GM23338 (cell line): ENCODE results near the gene SND1. TPM values are rescaled to one million over a fixed set of nuclear protein-coding genes. Genes with fewer than 3 reads are reported as not detected.

Experiments used
- ATAC-seq: fragments of 200-7000 bp; cut with Tn5 transposase; 3 replicates; pipeline ENCODE4 v1.9.1; 2020
- DNase-seq: peaks from one replicate; pipeline ENCODE4 v3.0.0-alpha.2; 2015; ENCODE audit warnings: low spot score
- H2AFZ ChIP-seq: fragments of 200-600 bp; sonication (generic); 2 replicates; pipeline ENCODE4 v1.8.0; 2016; ENCODE audit warnings: antibody characterized with exemption, mild to moderate bottlenecking, moderate library complexity
- H3F3A ChIP-seq: fragments of 200-600 bp; sonication (generic); replicated peaks from 2 replicates; pipeline ENCODE4 v1.8.0; 2017; ENCODE audit warnings: antibody characterized with exemption, mixed run types, low read depth
- H3K27ac ChIP-seq: fragments of 200-600 bp; sonication (generic); 2 replicates; pipeline ENCODE4 v1.6.1; 2016; ENCODE audit warnings: low read depth
- H3K27me3 ChIP-seq: fragments of 200-600 bp; sonication (generic); 2 replicates; pipeline ENCODE4 v1.8.0; 2016; ENCODE audit warnings: mild to moderate bottlenecking, mixed run types, moderate library complexity; ENCODE audit not compliant: insufficient read depth
- H3K36me3 ChIP-seq: fragments of 200-600 bp; sonication (generic); 2 replicates; pipeline ENCODE4 v1.8.0; 2016; ENCODE audit warnings: mild to moderate bottlenecking; ENCODE audit not compliant: insufficient read depth
- H3K4me1 ChIP-seq: fragments of 200-600 bp; sonication (generic); 2 replicates; pipeline ENCODE4 v1.8.0; 2016; ENCODE audit warnings: mild to moderate bottlenecking, moderate library complexity; ENCODE audit not compliant: insufficient read depth
- H3K4me2 ChIP-seq: fragments of 200-600 bp; sonication (generic); 2 replicates; pipeline ENCODE4 v1.7.1; 2017; ENCODE audit warnings: mixed run types
- H3K4me3 ChIP-seq: fragments of 200-600 bp; sonication (generic); 2 replicates; pipeline ENCODE4 v1.6.1; 2016; ENCODE audit warnings: mixed run types
- H3K79me2 ChIP-seq: fragments of 200-600 bp; sonication (generic); replicated peaks from 2 replicates; pipeline ENCODE4 v1.8.0; 2017; ENCODE audit warnings: mild to moderate bottlenecking; ENCODE audit not compliant: insufficient read depth
- H3K9me2 ChIP-seq: fragments of 200-600 bp; sonication (generic); 2 replicates; pipeline ENCODE4 v1.8.0; 2017; ENCODE audit not compliant: insufficient read depth
- H4K20me1 ChIP-seq: fragments of 200-600 bp; sonication (generic); replicated peaks from 2 replicates; pipeline ENCODE4 v1.8.0; 2017; ENCODE audit warnings: mild to moderate bottlenecking; ENCODE audit not compliant: insufficient read depth
- H3K27ac Mint-ChIP-seq: 2 replicates; pipeline ENCODE4 v1.8.0; 2020; ENCODE audit warnings: inconsistent platforms, mild to moderate bottlenecking, moderate library complexity, mixed read lengths
- H3K27me3 Mint-ChIP-seq: 3 replicates; pipeline ENCODE4 v1.8.0; 2022; ENCODE audit warnings: low read depth, mild to moderate bottlenecking, moderate library complexity, mixed read lengths, inconsistent platforms; ENCODE audit not compliant: insufficient read depth, poor library complexity
- H3K36me3 Mint-ChIP-seq: 3 replicates; pipeline ENCODE4 v1.8.0; 2021; ENCODE audit warnings: low read depth, mild to moderate bottlenecking, inconsistent platforms, moderate library complexity, mixed read lengths
- H3K4me1 Mint-ChIP-seq: 3 replicates; pipeline ENCODE4 v1.8.0; 2020; ENCODE audit warnings: mild to moderate bottlenecking, inconsistent platforms, mixed read lengths
- H3K4me3 Mint-ChIP-seq: 3 replicates; pipeline ENCODE4 v1.8.0; 2021; ENCODE audit warnings: moderate library complexity, mild to moderate bottlenecking, inconsistent platforms, mixed read lengths
- H3K9me3 Mint-ChIP-seq: 3 replicates; pipeline ENCODE4 v1.8.0; 2020; ENCODE audit warnings: moderate library complexity, mild to moderate bottlenecking, inconsistent platforms, mixed read lengths
- CREB1 ChIP-seq: fragments of 250-450 bp; sonication (Bioruptor Pico); IDR thresholded peaks from 2 replicates; pipeline ENCODE4 v1.5.0; 2020; ENCODE audit warnings: low read depth, mild to moderate bottlenecking, moderate library complexity
- EZH2 ChIP-seq: fragments of 200-600 bp; sonication (generic); IDR thresholded peaks from one replicate; pipeline ENCODE4 v1.8.0; 2017; ENCODE audit warnings: antibody characterized with exemption, mild to moderate bottlenecking, low read depth; ENCODE audit not compliant: unreplicated experiment
- JUNB ChIP-seq: IDR thresholded peaks from one replicate; pipeline ENCODE4 v1.6.1; 2016; ENCODE audit warnings: antibody characterized with exemption; ENCODE audit not compliant: unreplicated experiment
- NANOG ChIP-seq: IDR thresholded peaks from 2 replicates; pipeline ENCODE4 v1.6.1; 2016; ENCODE audit warnings: antibody characterized with exemption, borderline replicate concordance
- POLR2AphosphoS5 ChIP-seq: IDR thresholded peaks from 2 replicates; pipeline ENCODE4 v1.6.1; 2016; ENCODE audit warnings: antibody characterized with exemption, low read depth
- STAT1 ChIP-seq: IDR thresholded peaks from one replicate; pipeline ENCODE4 v1.6.1; 2016; ENCODE audit warnings: antibody characterized with exemption; ENCODE audit not compliant: unreplicated experiment
- ZNF114 ChIP-seq: fragments of 250-450 bp; sonication (Bioruptor Pico); IDR thresholded peaks from 2 replicates; pipeline ENCODE4 v1.5.0; 2020; ENCODE audit warnings: mild to moderate bottlenecking, moderate library complexity
- ZNF331 ChIP-seq: fragments of 250-450 bp; sonication (Bioruptor Pico); IDR thresholded peaks from 2 replicates; pipeline ENCODE4 v1.5.0; 2020; ENCODE audit warnings: low read depth, mild to moderate bottlenecking, moderate library complexity
- polyA plus RNA-seq: library from polyadenylated mRNA; unstranded; fragments of >200 nt; fragmentation: Nextera tagmentation; extraction: Ambion mirVana; gene quantifications from 2 replicates; pipeline ENCODE4 v1.2.1, GENCODE V29; 2016
- total RNA-seq: library from RNA; depleted of rRNA; stranded (reverse); fragments of >200 nt; shearing (Covaris generic); gene quantifications from 2 replicates; pipeline ENCODE4 v1.2.3, GENCODE V29; 2014
- TF ChIP-seq, protein P1 (sequence below), 2 experiments: fragments of 200-600 bp in 1 of 2; sonication (generic) in 1 of 2; conservative IDR thresholded peaks; 2 replicates each; pipeline versions ENCODE4 v1.5.1 to v1.6.1; 2016 to 2017; ENCODE audit warnings: antibody characterized with exemption in 2 of 2, low read depth in 2 of 2, mild to moderate bottlenecking in 2 of 2, moderate library complexity in 1 of 2
- TF ChIP-seq, protein P2 (sequence below): IDR thresholded peaks from one replicate; pipeline ENCODE4 v1.6.1; 2018; ENCODE audit warnings: antibody characterized with exemption; ENCODE audit not compliant: unreplicated experiment
- TF ChIP-seq, protein P3 (sequence below): IDR thresholded peaks from 2 replicates; pipeline ENCODE4 v1.6.1; 2016; ENCODE audit warnings: antibody characterized with exemption

Gene SND1
- total and polyA plus RNA-seq, 2 experiments from 2014 or later, result 107 to 254 TPM

DNA sequence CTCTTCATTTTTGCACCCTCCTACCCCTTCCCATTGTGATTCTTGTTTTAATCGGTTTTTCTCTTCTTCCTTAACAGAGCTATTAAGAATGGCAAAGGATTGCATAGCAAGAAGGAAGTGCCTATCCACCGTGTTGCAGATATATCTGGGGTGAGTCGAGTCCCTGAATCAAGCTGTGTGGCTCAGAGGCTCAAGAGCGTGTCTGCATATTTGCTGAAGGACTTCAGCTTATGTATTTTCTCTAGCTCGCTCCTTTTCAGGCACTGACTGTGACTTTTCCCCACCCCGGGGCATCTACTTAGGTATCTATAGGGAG lies 252.6 kb downstream of the SND1 start:
- no peaks in the 10 kb centered on the region for H3K9me3 Mint-ChIP-seq
- Histone ChIP-seq H4K20me1 (peaks cover 30% of the 10 kb centered on the region), H3K4me2 (peak overlapping the region; percentile 68), H3K79me2 (peaks cover 57% of the 10 kb centered on the region), H3K9me2 (no peaks in the 10 kb centered on the region), H3K4me3 (peak overlapping the region; percentile 32), H2AFZ (no peak overlapping the region), H3K27me3 (no peaks in the 10 kb centered on the region), H3K27ac (peak overlapping the region; percentile 67), H3K36me3 (peaks cover 6% of the 10 kb centered on the region), H3K4me1 (peaks cover 60% of the 10 kb centered on the region), H3F3A (peaks cover 18% of the 10 kb centered on the region)
- TF ChIP-seq NANOG, result no peak
- TF ChIP-seq, protein P1, sequence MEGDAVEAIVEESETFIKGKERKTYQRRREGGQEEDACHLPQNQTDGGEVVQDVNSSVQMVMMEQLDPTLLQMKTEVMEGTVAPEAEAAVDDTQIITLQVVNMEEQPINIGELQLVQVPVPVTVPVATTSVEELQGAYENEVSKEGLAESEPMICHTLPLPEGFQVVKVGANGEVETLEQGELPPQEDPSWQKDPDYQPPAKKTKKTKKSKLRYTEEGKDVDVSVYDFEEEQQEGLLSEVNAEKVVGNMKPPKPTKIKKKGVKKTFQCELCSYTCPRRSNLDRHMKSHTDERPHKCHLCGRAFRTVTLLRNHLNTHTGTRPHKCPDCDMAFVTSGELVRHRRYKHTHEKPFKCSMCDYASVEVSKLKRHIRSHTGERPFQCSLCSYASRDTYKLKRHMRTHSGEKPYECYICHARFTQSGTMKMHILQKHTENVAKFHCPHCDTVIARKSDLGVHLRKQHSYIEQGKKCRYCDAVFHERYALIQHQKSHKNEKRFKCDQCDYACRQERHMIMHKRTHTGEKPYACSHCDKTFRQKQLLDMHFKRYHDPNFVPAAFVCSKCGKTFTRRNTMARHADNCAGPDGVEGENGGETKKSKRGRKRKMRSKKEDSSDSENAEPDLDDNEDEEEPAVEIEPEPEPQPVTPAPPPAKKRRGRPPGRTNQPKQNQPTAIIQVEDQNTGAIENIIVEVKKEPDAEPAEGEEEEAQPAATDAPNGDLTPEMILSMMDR (conservative IDR thresholded peaks at IDR 0.05; ENCODE audit: low read depth in 2 of 2), result no peak
- TF ChIP-seq JUNB, result no peak
- no peak for TF ChIP-seq CREB1 (CRISPR knock-in tag)
- TF ChIP-seq EZH2, result no peak
- TF ChIP-seq, protein P2, sequence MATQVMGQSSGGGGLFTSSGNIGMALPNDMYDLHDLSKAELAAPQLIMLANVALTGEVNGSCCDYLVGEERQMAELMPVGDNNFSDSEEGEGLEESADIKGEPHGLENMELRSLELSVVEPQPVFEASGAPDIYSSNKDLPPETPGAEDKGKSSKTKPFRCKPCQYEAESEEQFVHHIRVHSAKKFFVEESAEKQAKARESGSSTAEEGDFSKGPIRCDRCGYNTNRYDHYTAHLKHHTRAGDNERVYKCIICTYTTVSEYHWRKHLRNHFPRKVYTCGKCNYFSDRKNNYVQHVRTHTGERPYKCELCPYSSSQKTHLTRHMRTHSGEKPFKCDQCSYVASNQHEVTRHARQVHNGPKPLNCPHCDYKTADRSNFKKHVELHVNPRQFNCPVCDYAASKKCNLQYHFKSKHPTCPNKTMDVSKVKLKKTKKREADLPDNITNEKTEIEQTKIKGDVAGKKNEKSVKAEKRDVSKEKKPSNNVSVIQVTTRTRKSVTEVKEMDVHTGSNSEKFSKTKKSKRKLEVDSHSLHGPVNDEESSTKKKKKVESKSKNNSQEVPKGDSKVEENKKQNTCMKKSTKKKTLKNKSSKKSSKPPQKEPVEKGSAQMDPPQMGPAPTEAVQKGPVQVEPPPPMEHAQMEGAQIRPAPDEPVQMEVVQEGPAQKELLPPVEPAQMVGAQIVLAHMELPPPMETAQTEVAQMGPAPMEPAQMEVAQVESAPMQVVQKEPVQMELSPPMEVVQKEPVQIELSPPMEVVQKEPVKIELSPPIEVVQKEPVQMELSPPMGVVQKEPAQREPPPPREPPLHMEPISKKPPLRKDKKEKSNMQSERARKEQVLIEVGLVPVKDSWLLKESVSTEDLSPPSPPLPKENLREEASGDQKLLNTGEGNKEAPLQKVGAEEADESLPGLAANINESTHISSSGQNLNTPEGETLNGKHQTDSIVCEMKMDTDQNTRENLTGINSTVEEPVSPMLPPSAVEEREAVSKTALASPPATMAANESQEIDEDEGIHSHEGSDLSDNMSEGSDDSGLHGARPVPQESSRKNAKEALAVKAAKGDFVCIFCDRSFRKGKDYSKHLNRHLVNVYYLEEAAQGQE, result no peak
- TF ChIP-seq ZNF114, result no peak
- TF ChIP-seq ZNF331 (CRISPR knock-in tag), result no peak
- TF ChIP-seq, protein P3, sequence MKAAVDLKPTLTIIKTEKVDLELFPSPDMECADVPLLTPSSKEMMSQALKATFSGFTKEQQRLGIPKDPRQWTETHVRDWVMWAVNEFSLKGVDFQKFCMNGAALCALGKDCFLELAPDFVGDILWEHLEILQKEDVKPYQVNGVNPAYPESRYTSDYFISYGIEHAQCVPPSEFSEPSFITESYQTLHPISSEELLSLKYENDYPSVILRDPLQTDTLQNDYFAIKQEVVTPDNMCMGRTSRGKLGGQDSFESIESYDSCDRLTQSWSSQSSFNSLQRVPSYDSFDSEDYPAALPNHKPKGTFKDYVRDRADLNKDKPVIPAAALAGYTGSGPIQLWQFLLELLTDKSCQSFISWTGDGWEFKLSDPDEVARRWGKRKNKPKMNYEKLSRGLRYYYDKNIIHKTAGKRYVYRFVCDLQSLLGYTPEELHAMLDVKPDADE, result no peak
- TF ChIP-seq POLR2AphosphoS5, result no peak
- H3K4me1 Mint-ChIP-seq, result peaks cover 60% of the 10 kb centered on the region
- no peak overlapping the region for H3K4me3 Mint-ChIP-seq
- peaks cover 4% of the 10 kb centered on the region; the same call in 2 of the 3 replicates for H3K36me3 Mint-ChIP-seq
- H3K27ac Mint-ChIP-seq, result no peak overlapping the region; the same call in 1 of the 2 replicates
- H3K27me3 Mint-ChIP-seq, result peaks cover 3% of the 10 kb centered on the region
- DNase-seq (peak; percentile 44), ATAC-seq (peak; percentile 27)

DNA sequence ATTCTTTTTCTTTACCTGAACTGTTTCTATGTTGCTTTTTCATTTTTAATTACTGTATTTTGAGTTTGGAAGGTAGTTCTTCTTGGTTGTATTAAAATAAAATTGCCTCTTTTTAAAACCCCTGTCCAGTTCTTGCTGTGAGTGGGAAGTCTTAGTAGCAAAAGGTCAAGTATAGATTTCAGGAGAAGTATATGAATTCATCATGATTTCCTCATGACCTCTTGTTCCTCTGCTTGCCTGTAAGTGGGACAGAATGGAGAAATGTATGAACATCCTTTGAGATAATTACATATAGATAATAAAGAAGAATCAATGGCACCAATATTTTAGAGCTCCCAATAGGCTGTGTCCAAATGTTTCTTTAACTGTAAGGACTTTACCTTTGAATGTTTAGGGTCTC lies 253.0 kb downstream of the SND1 start:
- H3K27ac ChIP-seq, result no peak overlapping the region
- peaks cover 3% of the 10 kb centered on the region for H3K27me3 Mint-ChIP-seq
- no peak for TF ChIP-seq JUNB
- TF ChIP-seq ZNF114, result no peak
- no peak for TF ChIP-seq POLR2AphosphoS5
- TF ChIP-seq STAT1, result no peak
- TF ChIP-seq, protein P1 (conservative IDR thresholded peaks at IDR 0.05; ENCODE audit: low read depth in 2 of 2), result no peak
- no peak for TF ChIP-seq EZH2
- no peak for TF ChIP-seq ZNF331 (CRISPR knock-in tag)
- TF ChIP-seq NANOG, result no peak
- H3K9me2 ChIP-seq, result no peaks in the 10 kb centered on the region
- peaks cover 59% of the 10 kb centered on the region for H3K79me2 ChIP-seq
- H3K36me3 Mint-ChIP-seq, result peaks cover 4% of the 10 kb centered on the region; the same call in 2 of the 3 replicates
- peaks cover 56% of the 10 kb centered on the region for H3K4me1 ChIP-seq
- H2AFZ ChIP-seq, result no peak overlapping the region
- H3K27me3 ChIP-seq, result no peaks in the 10 kb centered on the region
- no peaks in the 10 kb centered on the region for H3K9me3 Mint-ChIP-seq
- no peak overlapping the region; the same call in 1 of the 2 replicates for H3K27ac Mint-ChIP-seq
- peaks cover 30% of the 10 kb centered on the region for H4K20me1 ChIP-seq
- H3K4me2 ChIP-seq, result peak overlapping the region; percentile 68
- ATAC-seq (no peak), DNase-seq (no peak)
- H3K36me3 ChIP-seq, result peaks cover 6% of the 10 kb centered on the region
- H3F3A ChIP-seq, result peaks cover 18% of the 10 kb centered on the region
- no peak overlapping the region for H3K4me3 Mint-ChIP-seq
- peak overlapping the region; percentile 32; the same call in 1 of the 2 replicates for H3K4me3 ChIP-seq
- H3K4me1 Mint-ChIP-seq, result peaks cover 56% of the 10 kb centered on the region
